ENCODE results near the gene TCAP. TPM values are rescaled to one million over a fixed set of nuclear protein-coding genes. Genes with fewer than 3 reads are reported as not detected.

TCAP gene
- total RNA-seq, 1 experiment from 2014 or later, result 1.6 TPM

DNA sequence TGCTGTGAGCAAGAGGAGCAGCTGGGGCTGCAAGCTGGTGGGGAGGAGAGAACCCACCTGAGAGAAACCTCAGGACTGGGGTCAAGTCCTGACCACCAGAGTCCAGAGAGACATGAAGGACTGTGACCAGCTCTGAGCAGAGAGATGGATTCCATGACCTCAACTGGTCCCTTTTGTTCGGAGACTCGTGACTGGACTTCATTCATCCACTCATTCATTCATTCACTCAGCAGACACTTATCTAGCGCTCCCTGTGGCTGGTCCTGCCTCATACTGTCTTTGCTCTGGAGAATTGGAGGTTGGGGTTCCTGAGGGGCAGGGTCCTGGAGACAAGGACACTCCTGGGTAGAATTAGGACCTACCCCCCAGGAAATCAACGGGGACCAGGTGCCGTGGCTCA is 38.8 kb downstream of the TCAP start:
- H3K9me3 ChIP-seq (ENCODE audit: control insufficient read depth, insufficient read depth, low read depth, low read length), result no peaks in the 10 kb centered on the region
- peaks cover 50% of the 10 kb centered on the region for H3K4me1 ChIP-seq (ENCODE audit: control insufficient read depth, insufficient read depth, low read length)
- H3K4me3 ChIP-seq (ENCODE audit: low read depth in 2 of 2, low read length in 2 of 2), result no peak overlapping the region
- TF ChIP-seq TCF7L2 (IDR thresholded peaks at IDR 0.05; ENCODE audit: low read depth, low read length) (no peak), CTCF (IDR thresholded peaks at IDR 0.05) (no peak), SIN3A (IDR thresholded peaks at IDR 0.05; ENCODE audit: borderline replicate concordance, insufficient read depth, low read depth, low read length) (no peak)
- no peaks in the 10 kb centered on the region for H3K27me3 ChIP-seq (ENCODE audit: control insufficient read depth, insufficient read depth, low read length)
- DNase-seq (ENCODE audit: low read depth, low spot score), result no peak
- ChIA-PET CTCF (interaction anchor here (1.2 kb wide), 1 partner anchor 26 kb away, joined by 3 read pairs; the partner anchor contains the start of gene MIEN1), POLR2A (no interaction called here)
- H3K36me3 ChIP-seq (ENCODE audit: control insufficient read depth, insufficient read depth, low read length), result peaks cover 3% of the 10 kb centered on the region; the same call in 1 of the 2 replicates
- intact Hi-C loops (cut with micrococcal nuclease; ENCODE audit: unreplicated experiment), result no loop called here
- ATAC-seq, result no peak
- in situ Hi-C loops (cut with HindIII; ENCODE audit: low pct_unique_long_range_greater_than_20kb, low sequenced_read_pairs), result no loop called here
- H3K27ac ChIP-seq (ENCODE audit: low read length), result peak overlapping the region; percentile 3; the same call in 1 of the 2 replicates
- no TSS peak for BruUV-seq (replicated peaks)

DNA sequence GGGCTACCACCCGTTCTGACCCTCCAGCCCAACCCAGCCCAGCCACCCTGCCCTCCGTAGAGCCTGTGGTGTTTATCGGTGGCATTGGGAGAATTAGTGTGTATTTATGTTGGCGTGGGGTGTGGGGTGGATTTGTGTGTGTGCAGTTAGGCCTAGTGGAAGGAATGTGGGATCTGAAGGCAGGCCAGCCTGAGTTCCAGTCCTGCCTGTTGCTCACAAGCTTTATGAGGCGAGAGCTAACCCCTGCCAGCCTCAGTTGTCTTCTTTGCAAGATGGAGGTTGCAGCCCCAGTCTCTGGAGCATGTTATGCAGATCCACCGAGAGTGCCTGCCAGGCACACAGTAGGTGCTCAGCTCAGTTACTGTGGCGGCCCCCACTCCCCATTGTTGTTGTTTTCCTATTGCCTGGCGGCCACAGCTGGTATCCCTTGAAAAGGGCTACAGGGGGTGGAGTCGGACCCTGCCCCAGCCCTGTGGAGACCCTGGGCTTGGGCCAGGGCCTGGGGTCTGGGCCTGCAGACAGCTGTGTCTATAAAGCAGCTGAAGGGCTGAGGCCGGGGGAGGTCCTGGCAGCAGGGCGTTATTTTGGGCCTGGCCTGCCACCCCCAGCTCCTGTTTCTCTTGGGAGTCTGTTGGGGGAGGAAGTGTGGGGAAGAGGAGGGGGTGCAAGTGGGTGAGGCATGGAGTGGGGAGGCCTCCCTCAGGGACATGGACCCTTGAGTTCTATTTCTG is 39.8 kb downstream of the TCAP start:
- H3K27me3 ChIP-seq (ENCODE audit: control insufficient read depth, insufficient read depth, low read length), result no peaks in the 10 kb centered on the region
- no peak for ATAC-seq
- in situ Hi-C loops (cut with HindIII; ENCODE audit: low pct_unique_long_range_greater_than_20kb, low sequenced_read_pairs), result no loop called here
- peaks cover 44% of the 10 kb centered on the region for H3K4me1 ChIP-seq (ENCODE audit: control insufficient read depth, insufficient read depth, low read length)
- no TSS peak for BruUV-seq (replicated peaks)
- no peaks in the 10 kb centered on the region for H3K9me3 ChIP-seq (ENCODE audit: control insufficient read depth, insufficient read depth, low read depth, low read length)
- H3K4me3 ChIP-seq (ENCODE audit: low read depth in 2 of 2, low read length in 2 of 2), result no peak overlapping the region
- CTCF ChIA-PET, result interaction anchor here (0.6 to 0.7 kb wide), 2 partner anchors 10 to 34 kb away, joined by 3 read pairs; no protein-coding TSS in a partner anchor
- no peak overlapping the region; the same call in 1 of the 2 replicates for H3K27ac ChIP-seq (ENCODE audit: low read length)
- POLR2A ChIA-PET, result no interaction called here
- H3K36me3 ChIP-seq (ENCODE audit: control insufficient read depth, insufficient read depth, low read length), result peaks cover 3% of the 10 kb centered on the region; the same call in 1 of the 2 replicates
- intact Hi-C loops (cut with micrococcal nuclease; ENCODE audit: unreplicated experiment), result no loop called here
- TF ChIP-seq SIN3A (IDR thresholded peaks at IDR 0.05; ENCODE audit: borderline replicate concordance, insufficient read depth, low read depth, low read length) (no peak), POLR2AphosphoS5 (IDR thresholded peaks at IDR 0.05; ENCODE audit: low read depth, low read length) (no peak), REST (IDR thresholded peaks at IDR 0.05; ENCODE audit: insufficient read depth in 1 of 2, low read depth in 2 of 2, low read length in 1 of 2) (no peak), TCF7L2 (IDR thresholded peaks at IDR 0.05; ENCODE audit: low read depth, low read length) (no peak), CTCF (IDR thresholded peaks at IDR 0.05) (no peak)
- DNase-seq (ENCODE audit: low read depth, low spot score), result no peak
